H1 (cell line): ENCODE data around the gene SLC19A1. TPM values are rescaled to one million over a fixed set of nuclear protein-coding genes. Genes with fewer than 3 reads are reported as not detected.
A peak's percentile ranks its signal among the peaks of the same experiment; 100 is the strongest.

Source experiments
- CTCF ChIA-PET: fragments of 300-600 bp; sonication (Branson Sonifier 250); formaldehyde crosslinking; loops from one replicate; lab custom pipeline; 2021; ENCODE audit not compliant: partially characterized antibody; lab: Charles Lee
- POLR2A ChIA-PET: fragments of 300-600 bp; sonication (Branson Sonifier 250); formaldehyde crosslinking; loops from one replicate; lab custom pipeline; 2021; ENCODE audit warnings: inconsistent platforms; ENCODE audit not compliant: partially characterized antibody; lab: Charles Lee
- DNase-seq, 2 experiments: peaks; one replicate each; pipeline versions ENCODE4 v3.0.0 to v3.0.0-alpha.2; 2010 to 2022; ENCODE audit warnings: low spot score in 2 of 2, low read depth in 1 of 2, mixed read lengths in 1 of 2
- FAIRE-seq: peaks from 2 replicates; lab custom pipeline; 2011; peaks lifted over from hg19 to GRCh38; lab: Jason Lieb, UNC
- H2AFZ ChIP-seq: 2 replicates; pipeline ENCODE4 v1.8.1; 2012; ENCODE audit warnings: low read length, inconsistent platforms
- H2AK5ac ChIP-seq: 2 replicates; pipeline ENCODE4 v1.6.1; 2013; ENCODE audit warnings: low read depth, low read length
- H2BK120ac ChIP-seq: replicated peaks from 2 replicates; pipeline ENCODE3; 2013; ENCODE audit warnings: low read depth, low read length, inconsistent platforms
- H2BK12ac ChIP-seq: 2 replicates; pipeline ENCODE4 v1.6.1; 2013; ENCODE audit warnings: low read depth, low read length
- H2BK15ac ChIP-seq: 2 replicates; pipeline ENCODE4 v1.6.1; 2013; ENCODE audit warnings: low read length
- H2BK20ac ChIP-seq: 2 replicates; pipeline ENCODE4 v1.6.1; 2013; ENCODE audit warnings: low read length
- H2BK5ac ChIP-seq: 2 replicates; pipeline ENCODE4 v1.6.1; 2013; ENCODE audit warnings: low read depth, low read length
- H3K14ac ChIP-seq: 2 replicates; pipeline ENCODE4 v1.6.1; 2013; ENCODE audit warnings: inconsistent platforms; ENCODE audit not compliant: insufficient read length
- H3K18ac ChIP-seq: 2 replicates; pipeline ENCODE4 v1.6.1; 2013; ENCODE audit warnings: low read length; ENCODE audit errors: extremely low read depth
- H3K23ac ChIP-seq: 2 replicates; pipeline ENCODE4 v1.6.1; 2013; ENCODE audit warnings: inconsistent platforms; ENCODE audit not compliant: insufficient read length
- H3K23me2 ChIP-seq: 2 replicates; pipeline ENCODE4 v1.6.1; 2013; ENCODE audit warnings: low read depth, low read length
- H3K27ac ChIP-seq: 2 replicates; pipeline ENCODE4 v1.6.1; 2011; ENCODE audit warnings: low read depth, low read length, inconsistent platforms
- H3K27me3 ChIP-seq, 4 experiments: replicated peaks in 1 of 4; 1 replicate in 1 of 4; 2 replicates in 3 of 4; pipeline versions ENCODE4 v1.6.1 to v1.8.1; 2011 to 2013; ENCODE audit warnings: low read length in 3 of 4, mild to moderate bottlenecking in 3 of 4, inconsistent platforms in 2 of 4, mixed read lengths in 2 of 4, moderate library complexity in 1 of 4; ENCODE audit not compliant: control insufficient read depth in 3 of 4, insufficient read depth in 3 of 4; ENCODE audit errors: extremely low read depth in 1 of 4
- H3K36me3 ChIP-seq, 4 experiments: 2 replicates each; pipeline versions ENCODE4 v1.6.1 to v1.8.1; 2011 to 2013; ENCODE audit warnings: mild to moderate bottlenecking in 4 of 4, low read length in 3 of 4, moderate library complexity in 2 of 4, control low read depth in 1 of 4, inconsistent platforms in 1 of 4; ENCODE audit not compliant: insufficient read depth in 4 of 4, control insufficient read depth in 2 of 4
- H3K4ac ChIP-seq: replicated peaks from 2 replicates; pipeline ENCODE3; 2013; ENCODE audit warnings: low read length, low read depth, mixed read lengths, inconsistent platforms; ENCODE audit not compliant: insufficient read length
- H3K4me1 ChIP-seq, 4 experiments: replicated peaks in 1 of 4; 1 replicate in 1 of 4; 2 replicates in 3 of 4; pipeline versions ENCODE4 v1.6.1 to v1.8.1; 2011 to 2013; ENCODE audit warnings: low read length in 3 of 4, inconsistent platforms in 2 of 4, mixed read lengths in 1 of 4; ENCODE audit not compliant: insufficient read depth in 4 of 4, control insufficient read depth in 3 of 4
- H3K4me2 ChIP-seq, 2 experiments: 2 replicates each; pipeline versions ENCODE4 v1.6.1 to v1.8.1; 2011 to 2013; ENCODE audit warnings: low read depth in 2 of 2, low read length in 2 of 2, control low read depth in 1 of 2, inconsistent platforms in 1 of 2, mild to moderate bottlenecking in 1 of 2; ENCODE audit not compliant: insufficient read depth in 1 of 2
- H3K4me3 ChIP-seq, 4 experiments: fragments of 200-600, 300-600 bp in 1 of 4; sonication (generic), shearing (Covaris generic), sonication (Bioruptor Twin) in 1 of 4; 2 replicates each; pipeline versions ENCODE4 v1.5.1 to v1.8.1; 2011 to 2016; ENCODE audit warnings: low read length in 4 of 4, low read depth in 3 of 4, control low read depth in 2 of 4, inconsistent platforms in 2 of 4, mild to moderate bottlenecking in 2 of 4, mixed read lengths in 1 of 4, moderate library complexity in 1 of 4; ENCODE audit not compliant: insufficient read depth in 2 of 4; ENCODE audit errors: extremely low read depth in 1 of 4
- H3K56ac ChIP-seq: replicated peaks from 2 replicates; pipeline ENCODE3; 2013; ENCODE audit warnings: low read depth, mild to moderate bottlenecking, mixed read lengths, low read length, inconsistent platforms; ENCODE audit not compliant: insufficient read length
- H3K79me1 ChIP-seq: 2 replicates; pipeline ENCODE4 v1.6.1; 2013; ENCODE audit warnings: low read depth, low read length, control low read depth
- H3K79me2 ChIP-seq, 2 experiments: 2 replicates each; pipeline versions ENCODE4 v1.6.1 to v1.8.1; 2012 to 2013; ENCODE audit warnings: low read length in 2 of 2, mild to moderate bottlenecking in 2 of 2, inconsistent platforms in 1 of 2; ENCODE audit not compliant: insufficient read depth in 2 of 2, control insufficient read depth in 1 of 2
- H3K9ac ChIP-seq, 4 experiments: replicated peaks in 1 of 4; 1 replicate in 1 of 4; 2 replicates in 3 of 4; pipeline versions ENCODE4 v1.6.1 to v1.8.1; 2011 to 2013; ENCODE audit warnings: low read depth in 3 of 4, low read length in 3 of 4, control low read depth in 2 of 4, mild to moderate bottlenecking in 2 of 4, moderate library complexity in 2 of 4, inconsistent platforms in 1 of 4; ENCODE audit errors: extremely low read depth in 1 of 4
- H3K9me3 ChIP-seq, 2 experiments: 2 replicates each; pipeline versions ENCODE4 v1.6.1 to v1.8.1; 2012 to 2013; ENCODE audit warnings: mild to moderate bottlenecking in 2 of 2, moderate library complexity in 2 of 2, control low read depth in 1 of 2, inconsistent platforms in 1 of 2, low read depth in 1 of 2, low read length in 1 of 2, mixed read lengths in 1 of 2; ENCODE audit not compliant: insufficient read depth in 2 of 2
- H4K20me1 ChIP-seq, 2 experiments: replicated peaks in 1 of 2; 2 replicates each; pipeline versions ENCODE3 to v1.8.1; 2011 to 2013; ENCODE audit warnings: inconsistent platforms in 2 of 2, low read length in 2 of 2, mild to moderate bottlenecking in 1 of 2; ENCODE audit not compliant: insufficient read depth in 2 of 2, control insufficient read depth in 1 of 2
- H4K5ac ChIP-seq: 2 replicates; pipeline ENCODE4 v1.6.1; 2013; ENCODE audit warnings: low read length, low read depth, mixed read lengths, inconsistent platforms; ENCODE audit not compliant: insufficient read length
- H4K8ac ChIP-seq: 2 replicates; pipeline ENCODE4 v1.8.0; 2013; ENCODE audit warnings: mild to moderate bottlenecking, moderate library complexity, low read length, inconsistent platforms; ENCODE audit not compliant: insufficient read depth; ENCODE audit errors: extremely low read depth
- H4K91ac ChIP-seq: replicated peaks from 2 replicates; pipeline ENCODE3; 2013; ENCODE audit warnings: low read length, mixed read lengths, inconsistent platforms; ENCODE audit not compliant: insufficient read length
- ASH2L ChIP-seq: fragments of 200-600, 300-600 bp; sonication (generic); IDR thresholded peaks from one replicate; pipeline ENCODE4 v1.7.1; 2017; ENCODE audit warnings: low read length
- E2F6 ChIP-seq: IDR thresholded peaks from 2 replicates; pipeline ENCODE4 v1.6.1; 2012; ENCODE audit warnings: inconsistent platforms
- EZH2 ChIP-seq: fragments of 200-600 bp; sonication (generic); IDR thresholded peaks from 2 replicates; pipeline ENCODE4 v1.7.1; 2012; ENCODE audit warnings: low read depth, mild to moderate bottlenecking, moderate library complexity, low read length, inconsistent platforms; ENCODE audit not compliant: severe bottlenecking
- MAX ChIP-seq: IDR thresholded peaks from 2 replicates; pipeline ENCODE4 v1.6.1; 2012; ENCODE audit warnings: inconsistent platforms
- RNF2 ChIP-seq: fragments of 200-900, 300-1000 bp; sonication (generic); IDR thresholded peaks from 2 replicates; pipeline ENCODE4 v1.7.1; 2016; ENCODE audit warnings: borderline replicate concordance, low read depth, mild to moderate bottlenecking, antibody characterized with exemption, low read length; ENCODE audit not compliant: poor library complexity, severe bottlenecking; ENCODE audit errors: missing control alignments
- SIX5 ChIP-seq: IDR thresholded peaks from 2 replicates; pipeline ENCODE4 v1.6.1; 2011; ENCODE audit warnings: mild to moderate bottlenecking, low read depth, low read length
- TCF12 ChIP-seq: IDR thresholded peaks from 2 replicates; pipeline ENCODE4 v1.6.1; 2011; ENCODE audit warnings: low read depth, mild to moderate bottlenecking, low read length
- WGBS, 2 experiments: shearing (Covaris generic) in 1 of 2; methylation state at CpG; one replicate each; pipeline versions ENCODE4 v1.1.6 to v1.1.7; 2013 to 2015; ENCODE audit warnings: low lambda C conversion rate in 2 of 2, mixed read lengths in 2 of 2, inconsistent platforms in 1 of 2, low coverage in 1 of 2, missing lambda C conversion rate in 1 of 2; ENCODE audit not compliant: insufficient replicate concordance in 2 of 2, insufficient coverage in 1 of 2, insufficient read length in 1 of 2; ENCODE audit errors: extremely low coverage in 1 of 2, missing lambda C conversion rate in 1 of 2; 5-methylcytosine and 5-hydroxymethylcytosine counted together
- polyA plus RNA-seq, 7 experiments: library from polyadenylated mRNA; depleted of rRNA in 3 of 7; stranded (reverse) in 5 of 7; unstranded in 2 of 7; fragments of >200 nt in 5 of 7; fragments of 200-250 nt in 2 of 7; gene quantifications; 1 replicate in 5 of 7; 2 replicates in 1 of 7; 4 replicates in 1 of 7; pipeline versions ENCODE4 v1.2.1 to v1.2.3, GENCODE V29; 2011 to 2013; ENCODE audit warnings: missing spikeins in 2 of 7, mixed read lengths in 2 of 7
- total RNA-seq: library from RNA; stranded (reverse); fragmentation: NEBNext Ultra II Directional; extraction: Animal tissue kit (Norgen Biotek cat#: 25700); gene quantifications from 2 replicates; pipeline ENCODE4 v1.2.1, GENCODE V29; 2021

SLC19A1 gene
- total and polyA plus RNA-seq, 2 of the 8 experiments (the other 6 are each of a cell fraction or from before 2014, with no cell fraction given) = 31.6 to 43.8 TPM

GRCh38 chr21:45589686-45590245 is 47.5 kb upstream of the SLC19A1 start:
- H2AFZ ChIP-seq = 0 out of 2 replicates have a peak overlapping the region, but pooled peaks have one; percentile 74
- H3K27ac ChIP-seq = no peak overlapping the region
- ChIA-PET POLR2A (interaction anchor here (0.6 to 1.4 kb wide), 2 partner anchors 12 to 552 kb away, joined by 3 to 4 read pairs; no protein-coding TSS in a partner anchor), CTCF (no interaction called here)
- peaks cover 24 to 44% of the 10 kb centered on the region in 2 experiments for H3K9me3 ChIP-seq
- peak overlapping the region; percentile 49 to 73 (median 58) for H3K4me3 ChIP-seq
- H2BK15ac ChIP-seq = no peak overlapping the region
- H4K5ac ChIP-seq = no peak overlapping the region
- H3K27me3 ChIP-seq = peaks cover 0 to 19% (median 14%) of the 10 kb centered on the region in 4 experiments; a peak in 5 of 7 replicates
- 0 out of 7 replicates have a peak, but pooled peaks cover 0 to 3% (median 0%) of the 10 kb centered on the region in 4 experiments for H3K4me1 ChIP-seq
- no peak overlapping the region for H2BK5ac ChIP-seq
- H4K91ac ChIP-seq = no peak overlapping the region
- H2BK120ac ChIP-seq = no peak overlapping the region
- WGBS, 2 experiments = 62% methylated on average over 29 of the region's 41 CpGs; no CpG with 5 or more reads in 1 of the 2 experiments
- no peak overlapping the region for H2BK20ac ChIP-seq
- 0 out of 4 replicates have a peak, but pooled peaks cover 0 to 3% of the 10 kb centered on the region in 2 experiments for H3K79me2 ChIP-seq
- peak overlapping the region; percentile 75 to 78 for H3K4me2 ChIP-seq
- H2BK12ac ChIP-seq = peak overlapping the region; percentile 50; the same call in 1 of the 2 replicates
- H3K79me1 ChIP-seq = no peaks in the 10 kb centered on the region; the same call in 1 of the 2 replicates
- peak overlapping the region in 1 of 4 experiments; percentile 45; a peak in 1 of 7 replicates for H3K9ac ChIP-seq
- no peak overlapping the region for H3K56ac ChIP-seq
- H3K4ac ChIP-seq = no peak overlapping the region
- H2AK5ac ChIP-seq = no peak overlapping the region
- H4K20me1 ChIP-seq = peaks cover 0 to 8% of the 10 kb centered on the region in 2 experiments
- FAIRE-seq = no peak
- H3K18ac ChIP-seq = no peak overlapping the region
- no peak for DNase-seq
- no peaks in the 10 kb centered on the region; a peak in 2 of 8 replicates for H3K36me3 ChIP-seq
- peaks cover 10% of the 10 kb centered on the region for H3K23me2 ChIP-seq
- no peak overlapping the region for H3K23ac ChIP-seq
- no peak overlapping the region for H3K14ac ChIP-seq
- TF ChIP-seq RNF2 = peak; percentile 47
- TF ChIP-seq E2F6 = peak; percentile 96
- TF ChIP-seq MAX = peak; percentile 95
- peak; percentile 17 for TF ChIP-seq ASH2L
- no peak for TF ChIP-seq TCF12
- TF ChIP-seq SIX5 = no peak
- peak; percentile 10 for TF ChIP-seq EZH2
- peak overlapping the region; percentile 15; the same call in 1 of the 2 replicates for H4K8ac ChIP-seq
